Activated CD8-positive, alpha-beta memory T cell treated with anti-CD3 and anti-CD28 coated beads for 1 hour (primary cell): ENCODE measurements around the gene ST7.

ENCODE experiments used
- DNase-seq, 2 donors: peaks; one replicate each; pipeline ENCODE4 v3.0.0-alpha.2; 2020; ENCODE audit warnings: low read depth in 1 of 2; ENCODE audit errors: extremely low read depth in 1 of 2

ST7 gene

DNA sequence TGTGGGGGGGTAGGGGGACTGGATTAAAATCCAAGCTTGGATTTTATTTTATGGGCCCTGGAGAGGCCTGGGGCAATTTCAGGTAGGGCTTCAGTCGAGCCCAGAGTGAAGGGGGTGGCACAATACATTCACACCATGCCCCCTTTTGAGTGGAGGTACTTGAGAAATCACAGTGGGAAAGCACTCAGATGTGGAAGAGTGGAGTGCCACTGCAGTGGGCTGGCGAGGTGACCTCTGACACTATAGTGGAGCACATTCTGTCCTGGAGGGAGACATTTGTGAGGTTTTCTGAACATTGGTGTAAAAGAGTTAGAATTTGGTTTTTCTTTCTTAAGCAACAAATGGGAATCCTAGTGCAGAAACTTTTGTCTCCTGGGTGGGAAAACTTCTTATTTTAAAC is 226.4 kb downstream of the ST7 start:
- DNase-seq: no peak

DNA sequence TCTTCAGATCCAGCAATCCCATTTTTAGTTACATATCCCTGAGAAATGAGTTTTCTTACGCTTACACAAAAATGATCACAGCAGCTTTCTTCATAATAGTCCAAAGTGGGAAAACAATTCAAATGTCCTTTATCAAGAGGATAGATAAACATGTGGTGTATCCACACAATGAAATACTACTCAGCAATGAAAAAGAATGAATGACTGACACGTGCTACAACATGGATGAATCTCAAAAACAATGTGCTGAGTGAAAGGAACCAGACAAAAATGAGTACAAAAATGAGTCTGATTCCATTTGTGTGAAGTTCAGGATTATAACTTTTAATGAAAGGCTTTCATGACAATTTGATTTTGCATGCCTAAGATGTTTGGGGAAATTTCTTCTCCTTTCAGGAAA is 230.4 kb downstream of the ST7 start:
- no peak for DNase-seq

DNA sequence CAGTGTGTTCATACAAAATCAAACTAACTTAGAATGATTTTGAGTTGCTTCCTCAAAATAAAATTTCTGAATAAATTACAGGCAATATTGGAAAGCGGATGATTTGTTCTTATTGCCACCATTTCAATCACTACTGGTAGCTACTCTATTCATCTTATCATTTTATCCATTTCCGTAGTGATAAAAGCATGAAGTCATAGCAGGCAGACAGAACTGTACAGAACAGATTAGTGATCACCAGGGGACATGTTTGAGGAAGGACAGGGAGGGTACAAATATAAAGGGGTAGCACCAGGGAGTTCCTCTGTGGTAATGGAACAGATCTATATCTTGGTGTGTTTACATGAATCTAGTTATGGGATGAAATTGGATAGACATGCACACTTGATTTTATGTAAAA is 231.1 kb downstream of the ST7 start:
- DNase-seq: no peak

GRCh38 chr7:117185124-117185523 is 231.8 kb downstream of the ST7 start:
- DNase-seq: no peak

GRCh38 chr7:117186218-117187010 is 233.1 kb downstream of the ST7 start:
- no peak for DNase-seq

- no peak for DNase-seq
These were observed 235.1 kb downstream of the ST7 start for GRCh38 chr7:117188376-117188775.

DNA sequence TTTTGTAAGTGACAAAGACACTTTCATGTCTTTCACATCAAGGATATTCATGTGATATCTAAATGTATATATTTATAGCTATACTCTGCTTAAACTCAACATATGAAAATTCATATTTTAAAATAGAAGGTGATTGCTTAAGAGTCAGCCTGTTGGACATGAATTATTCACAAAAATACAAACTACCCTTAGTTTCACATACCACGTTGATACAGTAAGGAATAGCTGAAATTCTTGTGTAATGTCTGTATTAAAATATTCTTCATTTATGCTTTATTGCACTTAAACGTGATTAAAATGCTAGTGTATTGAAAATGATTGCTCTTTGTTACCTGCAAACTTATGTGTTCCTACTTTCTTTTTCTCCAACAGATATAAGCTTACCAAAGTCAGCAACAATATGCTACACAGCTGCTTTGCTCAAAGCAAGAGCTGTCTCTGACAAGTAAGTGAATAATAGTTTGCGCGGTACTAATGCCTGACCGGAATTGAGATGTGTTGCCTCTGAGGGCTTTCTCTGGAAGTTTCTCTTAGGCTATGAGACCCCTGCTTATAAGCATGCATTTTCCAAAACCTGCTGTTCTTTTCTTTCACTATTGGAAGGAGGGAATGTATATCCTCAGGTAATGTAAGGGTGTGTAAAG is 235.8 kb downstream of the ST7 start:
- no peak for DNase-seq

- DNase-seq: no peak
These were observed 236.8 kb downstream of the ST7 start for GRCh38 chr7:117190104-117190503.

- DNase-seq: no peak
These were observed 237.6 kb downstream of the ST7 start for GRCh38 chr7:117190746-117191435.

DNA sequence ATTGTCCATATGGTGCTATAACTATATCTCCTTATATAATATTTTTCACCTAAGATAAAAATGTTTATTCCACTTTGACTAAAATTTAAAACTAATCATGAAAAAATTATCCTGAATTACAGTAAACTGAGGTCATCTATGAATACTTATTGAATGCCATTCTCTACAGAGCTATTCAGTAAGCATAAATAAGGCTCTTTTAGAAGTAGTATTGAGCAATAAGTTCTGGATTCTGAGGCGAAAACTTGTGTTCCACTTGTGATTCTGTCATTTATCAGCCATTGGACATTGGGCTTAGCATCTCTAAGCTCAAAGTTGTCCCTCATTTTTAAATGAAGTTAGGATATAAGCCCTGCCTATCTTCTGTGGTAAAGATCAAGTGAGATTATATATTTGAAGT is 238.8 kb downstream of the ST7 start:
- DNase-seq: no peak

DNA sequence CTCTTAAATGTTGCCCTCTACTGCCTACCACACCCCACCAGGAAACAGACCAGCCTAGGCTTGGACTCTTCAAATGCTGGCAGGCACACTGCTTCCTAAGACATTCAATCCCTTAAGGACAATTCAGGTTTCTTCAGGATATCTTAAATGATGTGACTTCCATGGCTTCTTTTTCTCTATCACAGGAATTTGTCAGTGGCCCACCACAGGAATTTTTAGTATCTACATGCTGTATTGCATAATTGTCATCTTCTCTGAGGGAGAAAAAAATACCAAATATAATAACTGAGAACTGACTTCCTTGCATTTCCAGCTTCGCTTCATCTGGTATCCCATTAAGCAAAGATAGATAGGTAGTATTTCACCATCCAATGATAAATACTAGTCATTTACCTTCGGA is 240.3 kb downstream of the ST7 start:
- DNase-seq: no peak

GRCh38 chr7:117194445-117194844 is 241.1 kb downstream of the ST7 start:
- DNase-seq: no peak

DNA sequence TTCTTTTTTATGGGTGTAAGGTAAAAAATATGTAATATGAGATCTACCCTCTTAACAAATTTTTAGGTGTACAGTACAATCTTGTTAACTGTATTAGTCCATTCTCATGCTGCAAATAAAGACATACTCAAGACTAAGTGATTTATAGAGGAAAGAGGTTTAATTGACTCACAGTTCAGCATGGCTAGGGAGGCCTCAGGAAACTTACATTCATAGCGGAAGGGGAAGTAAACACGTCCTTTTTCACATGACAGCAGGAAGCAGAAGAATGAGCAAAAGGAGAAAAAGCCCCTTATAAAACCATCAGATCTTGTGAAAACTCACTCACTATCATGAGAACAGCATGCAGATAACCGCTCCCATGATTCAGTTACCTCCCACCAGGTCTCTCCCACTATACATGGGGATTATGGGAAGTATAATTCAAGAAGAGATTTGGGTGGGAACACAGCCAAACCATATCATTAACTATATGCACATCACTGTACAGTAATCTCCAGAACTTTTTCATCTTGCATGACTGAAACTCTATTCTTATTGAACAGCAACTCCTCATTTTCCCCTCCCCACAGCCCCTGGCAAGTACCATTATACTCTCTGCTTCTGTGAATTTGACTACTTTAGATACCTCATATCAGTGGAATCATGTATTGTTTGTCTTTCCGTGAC is 242.2 kb downstream of the ST7 start:
- DNase-seq: no peak

- DNase-seq: no peak
These were observed 246.8 kb downstream of the ST7 start for GRCh38 chr7:117200132-117200531.

- DNase-seq: no peak
These were observed 247.6 kb downstream of the ST7 start for GRCh38 chr7:117200786-117201458.

- no peak for DNase-seq
These were observed 249.2 kb downstream of the ST7 start for GRCh38 chr7:117202511-117202910.

- DNase-seq: no peak
These were observed 249.9 kb downstream of the ST7 start for GRCh38 chr7:117203205-117203604.

GRCh38 chr7:117205873-117206272 is 252.6 kb downstream of the ST7 start:
- no peak for DNase-seq

- DNase-seq: no peak
These were observed 255.0 kb downstream of the ST7 start for GRCh38 chr7:117208257-117208656.

- DNase-seq: no peak
These were observed 257.1 kb downstream of the ST7 start for GRCh38 chr7:117210397-117210796.

- DNase-seq: no peak
These were observed 257.6 kb downstream of the ST7 start for GRCh38 chr7:117210908-117211307.
